Muscle layer of duodenum (tissue), 2 donors: ENCODE results near the gene LRRIQ3.

Experiments
- H3K27ac ChIP-seq: one replicate; pipeline ENCODE4 v1.7.0; 2013; ENCODE audit warnings: mild to moderate bottlenecking, low read length
- H3K27me3 ChIP-seq: one replicate; pipeline ENCODE4 v1.7.0; 2013; ENCODE audit warnings: low read depth, mild to moderate bottlenecking, control low read depth, low read length
- H3K36me3 ChIP-seq, 2 donors: one replicate each; pipeline ENCODE4 v1.7.0; 2013; ENCODE audit warnings: low read length in 2 of 2, control low read depth in 1 of 2, mild to moderate bottlenecking in 1 of 2; ENCODE audit not compliant: insufficient read depth in 2 of 2, control insufficient read depth in 1 of 2
- H3K4me1 ChIP-seq, 2 donors: one replicate each; pipeline ENCODE4 v1.7.0; 2013; ENCODE audit warnings: low read length in 2 of 2, mild to moderate bottlenecking in 2 of 2, control low read depth in 1 of 2, moderate library complexity in 1 of 2; ENCODE audit not compliant: insufficient read depth in 2 of 2, control insufficient read depth in 1 of 2
- H3K4me3 ChIP-seq, 2 donors: one replicate each; pipeline ENCODE4 v1.7.0; 2013; ENCODE audit warnings: low read length in 2 of 2, low read depth in 1 of 2, mild to moderate bottlenecking in 1 of 2
- H3K9me3 ChIP-seq, 2 donors: one replicate each; pipeline ENCODE4 v1.7.0; 2013; ENCODE audit warnings: low read length in 2 of 2, control low read depth in 1 of 2, mild to moderate bottlenecking in 1 of 2; ENCODE audit not compliant: control insufficient read depth in 1 of 2
- donor health status: healthy.

The LRRIQ3 gene

GRCh38 chr1:74197657-74198552 is at the start of gene LRRIQ3, which contains the start of gene FPGT:
Gene LRRIQ3, minus strand, starts transcription at chr1:74198176. Its CDS starts 14,492 bp downstream, at chr1:74183684.
Gene FPGT, plus strand, starts transcription at chr1:74198242. Its CDS starts 37 bp downstream, at chr1:74198279.
- peaks cover 7 to 9% of the 10 kb centered on the region in 2 donors for H3K36me3 ChIP-seq
- peak within 1 kb of the TSS; percentile 97 for H3K27ac ChIP-seq
- H3K9me3 ChIP-seq, result no peaks in the 10 kb centered on the region
- H3K4me3 ChIP-seq, result peak within 1 kb of the TSS; percentile 79 to 98
- H3K27me3 ChIP-seq, result no peaks in the 10 kb centered on the region
- H3K4me1 ChIP-seq, result peaks cover 0 to 10% of the 10 kb centered on the region in 2 donors

DNA sequence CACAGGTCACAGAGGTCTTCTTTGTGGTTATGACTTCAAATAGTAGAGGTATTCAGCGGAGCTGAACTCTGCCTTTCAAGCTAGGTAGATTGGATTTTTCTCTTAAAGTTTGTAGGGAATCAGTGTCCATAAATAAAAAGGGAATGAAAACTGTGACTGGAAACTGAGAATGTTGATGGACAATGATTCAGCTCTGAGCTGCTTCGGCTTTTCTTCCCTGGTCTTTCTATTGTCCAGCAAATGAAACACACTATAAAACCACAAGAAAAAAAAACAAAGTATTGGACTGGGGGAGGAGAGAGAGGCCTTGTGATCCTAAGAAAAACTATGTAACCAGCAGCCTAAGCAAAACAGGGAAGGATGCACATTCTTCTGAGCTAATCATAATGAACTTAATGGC is 48.3 kb upstream of the LRRIQ3 start:
- Histone ChIP-seq H3K27ac (no peak overlapping the region), H3K36me3 (no peaks in the 10 kb centered on the region)

DNA sequence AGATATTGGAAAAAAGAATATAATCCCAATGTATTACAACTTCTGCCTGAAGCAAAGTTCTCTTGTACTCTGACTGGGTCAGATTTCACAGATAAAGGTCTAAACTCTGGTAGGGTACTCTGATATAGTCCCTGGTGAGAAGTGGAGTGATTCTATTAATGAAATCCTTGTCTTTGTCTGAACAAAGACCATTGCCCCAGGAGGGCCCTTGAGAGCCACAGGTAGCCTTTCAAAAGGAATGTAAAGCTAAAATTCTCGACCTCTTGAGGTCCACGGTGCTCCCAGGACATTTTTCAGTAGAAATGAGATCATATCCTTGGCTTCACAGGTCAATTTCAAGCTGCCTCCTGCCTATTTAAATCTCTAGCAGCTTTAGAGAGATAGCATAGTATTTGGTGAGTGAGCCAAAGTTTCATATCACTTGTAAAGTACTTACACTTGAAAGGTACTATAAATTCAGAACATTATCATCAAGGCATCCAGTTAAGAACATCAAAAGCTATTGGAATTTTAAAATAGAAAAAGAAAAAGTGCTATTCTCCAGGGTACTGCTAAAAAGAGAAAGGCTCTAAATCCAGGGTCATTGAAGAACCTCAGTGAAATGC is 47.3 kb upstream of the LRRIQ3 start:
- no peak overlapping the region for H3K27ac ChIP-seq
- no peaks in the 10 kb centered on the region for H3K27me3 ChIP-seq
- no peaks in the 10 kb centered on the region for H3K36me3 ChIP-seq
- H3K4me1 ChIP-seq, result no peaks in the 10 kb centered on the region
- no peak overlapping the region for H3K4me3 ChIP-seq
- H3K9me3 ChIP-seq, result no peaks in the 10 kb centered on the region

More for the DNA sequence above, 48.3 kb upstream of the LRRIQ3 start:
- Histone ChIP-seq H3K4me1 (no peaks in the 10 kb centered on the region), H3K9me3 (no peaks in the 10 kb centered on the region), H3K4me3 (no peak overlapping the region), H3K27me3 (no peaks in the 10 kb centered on the region)

DNA sequence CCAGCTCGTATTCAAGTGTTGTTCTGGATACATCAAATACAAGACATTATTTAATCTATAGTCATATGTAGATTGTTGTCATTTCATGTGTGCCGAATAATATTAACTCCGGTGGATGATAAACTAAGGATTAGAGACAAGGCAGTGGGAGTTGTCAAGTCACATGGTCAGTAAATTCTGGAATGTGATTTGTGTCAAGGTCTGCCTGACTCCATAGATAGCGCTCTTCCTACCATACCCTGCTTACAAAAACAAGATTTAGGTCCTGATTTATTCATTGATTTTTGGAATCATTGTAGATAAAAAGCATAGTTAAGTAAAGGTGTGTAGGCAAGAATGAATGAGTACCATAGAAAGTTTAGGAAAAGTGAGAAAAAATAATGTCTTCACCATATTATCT is 39.8 kb upstream of the LRRIQ3 start:
- H3K27me3 ChIP-seq, result no peaks in the 10 kb centered on the region
- no peak overlapping the region for H3K27ac ChIP-seq
- H3K9me3 ChIP-seq, result no peaks in the 10 kb centered on the region
- H3K4me3 ChIP-seq, result no peak overlapping the region
- no peaks in the 10 kb centered on the region for H3K4me1 ChIP-seq
- H3K36me3 ChIP-seq, result no peaks in the 10 kb centered on the region

DNA sequence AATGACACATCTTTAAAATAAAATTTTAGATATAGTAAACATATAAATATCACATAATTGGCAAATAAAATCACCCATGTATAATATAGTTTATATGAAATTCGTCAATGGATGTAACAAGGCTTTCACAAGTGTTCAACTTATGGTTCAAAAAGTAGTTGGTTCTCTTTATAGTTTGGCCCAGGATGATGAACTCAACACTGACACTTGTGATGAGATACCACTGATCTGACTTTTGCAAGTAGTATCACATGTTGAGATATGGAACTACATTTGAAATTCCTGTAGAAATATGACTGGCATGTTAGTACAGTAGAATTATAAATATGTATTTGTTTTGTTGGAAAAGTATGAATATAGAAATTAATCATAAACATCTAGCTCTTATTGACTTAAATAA is 39.1 kb upstream of the LRRIQ3 start:
- no peaks in the 10 kb centered on the region for H3K9me3 ChIP-seq
- H3K36me3 ChIP-seq, result no peaks in the 10 kb centered on the region
- no peaks in the 10 kb centered on the region for H3K27me3 ChIP-seq
- H3K27ac ChIP-seq, result no peak overlapping the region
- H3K4me1 ChIP-seq, result no peaks in the 10 kb centered on the region
- H3K4me3 ChIP-seq, result no peak overlapping the region

DNA sequence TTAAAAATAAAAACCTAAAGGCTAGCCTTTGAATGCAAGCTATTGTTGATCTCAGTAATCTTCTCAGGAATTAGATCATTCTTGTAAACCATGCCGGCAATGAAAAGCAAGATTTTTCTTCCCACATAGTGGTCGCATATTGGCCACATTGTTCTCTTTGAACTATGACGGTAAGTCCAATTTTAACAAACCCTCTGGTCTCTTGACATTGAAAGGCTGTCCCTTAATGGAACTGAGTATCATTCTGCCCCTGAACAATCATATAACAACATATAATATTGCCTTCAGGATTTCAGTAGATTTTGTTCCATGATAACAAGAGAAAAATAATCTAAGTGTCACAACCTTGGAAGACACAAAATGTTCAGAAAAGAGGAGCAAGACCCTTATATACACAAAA is 38.5 kb upstream of the LRRIQ3 start:
- Histone ChIP-seq H3K4me1 (no peaks in the 10 kb centered on the region), H3K27me3 (no peaks in the 10 kb centered on the region), H3K36me3 (no peaks in the 10 kb centered on the region), H3K9me3 (no peaks in the 10 kb centered on the region), H3K4me3 (no peak overlapping the region), H3K27ac (no peak overlapping the region)

DNA sequence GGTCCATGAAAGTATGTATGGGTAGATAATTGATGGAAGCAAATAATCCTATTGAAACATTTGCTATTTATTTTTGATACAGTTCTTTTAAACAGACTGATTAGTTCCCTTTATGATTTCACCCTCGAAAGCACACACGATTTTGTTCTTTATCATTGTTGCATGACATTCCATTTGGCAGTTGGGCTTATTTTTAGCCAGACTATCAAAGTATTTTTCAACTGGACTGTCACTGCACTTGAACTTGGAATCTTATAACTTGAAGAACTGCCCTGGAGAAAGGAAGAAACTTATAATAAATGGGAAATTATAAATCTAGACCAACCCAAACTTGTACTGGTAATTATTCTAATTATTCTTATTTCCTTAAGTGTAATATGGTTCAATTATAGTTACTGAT is 37.2 kb upstream of the LRRIQ3 start, which contains the start of gene TNNI3K:
Gene TNNI3K, plus strand, starts transcription at position 235 of the 400 bp plus-strand sequence. Its CDS starts 65 bp downstream, at position 300.
- H3K27ac ChIP-seq, result no peak within 1 kb of the TSS
- H3K27me3 ChIP-seq, result no peaks in the 10 kb centered on the region
- H3K4me3 ChIP-seq, result no peak within 1 kb of the TSS
- H3K9me3 ChIP-seq, result no peaks in the 10 kb centered on the region
- H3K4me1 ChIP-seq, result no peaks in the 10 kb centered on the region
- no peaks in the 10 kb centered on the region for H3K36me3 ChIP-seq

DNA sequence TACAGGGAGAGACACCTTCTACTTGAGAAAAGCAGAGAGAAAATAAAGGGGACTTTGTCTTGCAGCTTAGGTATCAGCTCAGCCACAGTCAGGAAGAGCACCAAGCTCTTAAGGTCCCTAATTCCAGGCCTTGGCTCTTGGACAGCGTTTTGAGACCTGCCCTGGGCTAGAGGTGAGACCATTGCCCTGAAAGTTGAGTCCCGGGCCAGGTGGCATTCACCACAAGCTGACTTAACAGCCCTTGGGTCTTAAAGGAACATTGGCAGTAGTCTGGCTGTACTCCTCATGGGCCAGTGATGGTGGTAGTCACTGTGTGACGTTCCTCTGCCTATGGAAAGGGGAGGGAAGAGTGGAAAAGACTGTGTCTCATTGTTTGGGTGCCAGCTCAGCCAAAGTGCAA is 25.5 kb upstream of the LRRIQ3 start:
- H3K27ac ChIP-seq, result no peak overlapping the region
- H3K27me3 ChIP-seq, result no peaks in the 10 kb centered on the region
- H3K9me3 ChIP-seq, result no peaks in the 10 kb centered on the region
- H3K36me3 ChIP-seq, result peaks cover 0 to 6% of the 10 kb centered on the region in 2 donors
- no peak overlapping the region for H3K4me3 ChIP-seq
- no peaks in the 10 kb centered on the region for H3K4me1 ChIP-seq

DNA sequence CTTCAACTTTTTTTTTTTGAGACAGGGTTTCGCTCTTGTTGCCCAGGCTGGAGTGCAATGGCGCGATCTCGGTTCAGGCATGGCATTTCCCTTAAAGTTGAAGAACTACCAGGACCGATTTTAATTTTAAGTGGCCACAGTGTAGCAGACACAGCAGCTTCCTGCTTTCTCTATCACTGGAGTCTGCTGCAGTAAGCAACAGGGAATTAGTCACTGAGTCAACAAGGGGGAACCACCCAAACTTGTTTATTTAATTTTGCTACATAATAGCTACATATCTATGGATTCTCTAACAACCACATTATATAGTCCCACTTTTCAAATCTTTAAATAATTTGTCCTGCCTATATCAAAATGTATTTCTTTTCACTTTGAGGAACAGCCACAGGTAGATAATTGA is 24.7 kb upstream of the LRRIQ3 start:
- H3K36me3 ChIP-seq, result peaks cover 0 to 6% of the 10 kb centered on the region in 2 donors
- no peak overlapping the region for H3K27ac ChIP-seq
- no peaks in the 10 kb centered on the region for H3K9me3 ChIP-seq
- H3K4me1 ChIP-seq, result no peaks in the 10 kb centered on the region
- H3K27me3 ChIP-seq, result no peaks in the 10 kb centered on the region
- H3K4me3 ChIP-seq, result no peak overlapping the region

DNA sequence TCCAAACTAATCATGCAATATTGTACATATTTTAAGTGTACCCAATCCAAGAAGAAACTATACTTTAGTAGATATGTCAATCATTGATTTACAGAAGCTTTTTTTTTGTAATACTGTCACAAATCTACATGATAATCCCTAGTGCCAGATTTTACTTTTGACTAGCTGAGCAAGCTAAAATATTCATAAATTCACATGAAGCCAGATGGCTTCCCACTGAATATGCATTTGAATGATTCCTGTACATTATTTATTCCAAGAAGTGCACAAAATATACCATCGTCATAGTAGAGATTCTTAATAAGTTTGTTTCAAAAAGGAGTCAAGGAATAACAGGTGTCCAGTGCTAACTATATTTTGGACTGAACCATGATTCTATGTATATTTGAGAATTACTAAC is 17.3 kb upstream of the LRRIQ3 start:
- H3K4me3 ChIP-seq, result no peak overlapping the region
- no peaks in the 10 kb centered on the region for H3K36me3 ChIP-seq
- no peaks in the 10 kb centered on the region for H3K4me1 ChIP-seq
- H3K27ac ChIP-seq, result no peak overlapping the region
- H3K27me3 ChIP-seq, result no peaks in the 10 kb centered on the region
- H3K9me3 ChIP-seq, result no peaks in the 10 kb centered on the region

DNA sequence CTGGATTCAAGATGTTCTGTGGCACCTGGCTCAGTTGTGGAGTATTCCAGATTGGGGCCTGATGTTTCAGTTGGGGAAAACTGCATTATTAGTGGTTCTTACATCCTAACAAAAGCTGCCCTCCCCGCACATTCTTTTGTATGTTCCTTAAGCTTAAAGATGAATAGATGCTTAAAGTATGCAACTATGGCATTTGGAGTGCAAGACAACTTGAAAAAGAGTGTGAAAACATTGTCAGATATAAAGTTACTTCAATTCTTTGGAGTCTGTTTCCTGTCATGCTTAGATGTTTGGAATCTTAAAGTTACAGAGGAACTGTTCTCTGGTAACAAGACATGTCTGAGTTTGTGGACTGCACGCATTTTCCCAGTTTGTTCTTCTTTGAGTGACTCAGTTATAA is 7.3 kb upstream of the LRRIQ3 start:
- Histone ChIP-seq H3K4me1 (no peaks in the 10 kb centered on the region), H3K27me3 (no peaks in the 10 kb centered on the region), H3K9me3 (no peaks in the 10 kb centered on the region), H3K4me3 (no peak overlapping the region), H3K36me3 (peaks cover 14 to 21% of the 10 kb centered on the region in 2 donors), H3K27ac (no peak overlapping the region)
